GM23338 (cell line): Measurements from ENCODE around the gene KRT78. TPM values are rescaled to one million over a fixed set of nuclear protein-coding genes. Genes with fewer than 3 reads are reported as not detected.

Experiments used
- ATAC-seq: fragments of 200-7000 bp; cut with Tn5 transposase; 3 replicates; pipeline ENCODE4 v1.9.1; 2020
- DNase-seq: peaks from one replicate; pipeline ENCODE4 v3.0.0-alpha.2; 2015; ENCODE audit warnings: low spot score
- H2AFZ ChIP-seq: fragments of 200-600 bp; sonication (generic); 2 replicates; pipeline ENCODE4 v1.8.0; 2016; ENCODE audit warnings: antibody characterized with exemption, mild to moderate bottlenecking, moderate library complexity
- H3F3A ChIP-seq: fragments of 200-600 bp; sonication (generic); replicated peaks from 2 replicates; pipeline ENCODE4 v1.8.0; 2017; ENCODE audit warnings: antibody characterized with exemption, mixed run types, low read depth
- H3K27ac ChIP-seq: fragments of 200-600 bp; sonication (generic); 2 replicates; pipeline ENCODE4 v1.6.1; 2016; ENCODE audit warnings: low read depth
- H3K27me3 ChIP-seq: fragments of 200-600 bp; sonication (generic); 2 replicates; pipeline ENCODE4 v1.8.0; 2016; ENCODE audit warnings: mild to moderate bottlenecking, mixed run types, moderate library complexity; ENCODE audit not compliant: insufficient read depth
- H3K36me3 ChIP-seq: fragments of 200-600 bp; sonication (generic); 2 replicates; pipeline ENCODE4 v1.8.0; 2016; ENCODE audit warnings: mild to moderate bottlenecking; ENCODE audit not compliant: insufficient read depth
- H3K4me1 ChIP-seq: fragments of 200-600 bp; sonication (generic); 2 replicates; pipeline ENCODE4 v1.8.0; 2016; ENCODE audit warnings: mild to moderate bottlenecking, moderate library complexity; ENCODE audit not compliant: insufficient read depth
- H3K4me2 ChIP-seq: fragments of 200-600 bp; sonication (generic); 2 replicates; pipeline ENCODE4 v1.7.1; 2017; ENCODE audit warnings: mixed run types
- H3K4me3 ChIP-seq: fragments of 200-600 bp; sonication (generic); 2 replicates; pipeline ENCODE4 v1.6.1; 2016; ENCODE audit warnings: mixed run types
- H3K79me2 ChIP-seq: fragments of 200-600 bp; sonication (generic); replicated peaks from 2 replicates; pipeline ENCODE4 v1.8.0; 2017; ENCODE audit warnings: mild to moderate bottlenecking; ENCODE audit not compliant: insufficient read depth
- H3K9me2 ChIP-seq: fragments of 200-600 bp; sonication (generic); 2 replicates; pipeline ENCODE4 v1.8.0; 2017; ENCODE audit not compliant: insufficient read depth
- H4K20me1 ChIP-seq: fragments of 200-600 bp; sonication (generic); replicated peaks from 2 replicates; pipeline ENCODE4 v1.8.0; 2017; ENCODE audit warnings: mild to moderate bottlenecking; ENCODE audit not compliant: insufficient read depth
- H3K27ac Mint-ChIP-seq: 2 replicates; pipeline ENCODE4 v1.8.0; 2020; ENCODE audit warnings: inconsistent platforms, mild to moderate bottlenecking, moderate library complexity, mixed read lengths
- H3K27me3 Mint-ChIP-seq: 3 replicates; pipeline ENCODE4 v1.8.0; 2022; ENCODE audit warnings: low read depth, mild to moderate bottlenecking, moderate library complexity, mixed read lengths, inconsistent platforms; ENCODE audit not compliant: insufficient read depth, poor library complexity
- H3K36me3 Mint-ChIP-seq: 3 replicates; pipeline ENCODE4 v1.8.0; 2021; ENCODE audit warnings: low read depth, mild to moderate bottlenecking, inconsistent platforms, moderate library complexity, mixed read lengths
- H3K4me1 Mint-ChIP-seq: 3 replicates; pipeline ENCODE4 v1.8.0; 2020; ENCODE audit warnings: mild to moderate bottlenecking, inconsistent platforms, mixed read lengths
- H3K4me3 Mint-ChIP-seq: 3 replicates; pipeline ENCODE4 v1.8.0; 2021; ENCODE audit warnings: moderate library complexity, mild to moderate bottlenecking, inconsistent platforms, mixed read lengths
- H3K9me3 Mint-ChIP-seq: 3 replicates; pipeline ENCODE4 v1.8.0; 2020; ENCODE audit warnings: moderate library complexity, mild to moderate bottlenecking, inconsistent platforms, mixed read lengths
- CREB1 ChIP-seq: fragments of 250-450 bp; sonication (Bioruptor Pico); IDR thresholded peaks from 2 replicates; pipeline ENCODE4 v1.5.0; 2020; ENCODE audit warnings: low read depth, mild to moderate bottlenecking, moderate library complexity
- ETS1 ChIP-seq: IDR thresholded peaks from 2 replicates; pipeline ENCODE4 v1.6.1; 2016; ENCODE audit warnings: antibody characterized with exemption
- EZH2 ChIP-seq: fragments of 200-600 bp; sonication (generic); IDR thresholded peaks from one replicate; pipeline ENCODE4 v1.8.0; 2017; ENCODE audit warnings: antibody characterized with exemption, mild to moderate bottlenecking, low read depth; ENCODE audit not compliant: unreplicated experiment
- EZH2phosphoT487 ChIP-seq: fragments of 200-600 bp; sonication (generic); IDR thresholded peaks from one replicate; pipeline ENCODE4 v1.8.1; 2018; ENCODE audit warnings: antibody characterized with exemption; ENCODE audit not compliant: unreplicated experiment
- JUNB ChIP-seq: IDR thresholded peaks from one replicate; pipeline ENCODE4 v1.6.1; 2016; ENCODE audit warnings: antibody characterized with exemption; ENCODE audit not compliant: unreplicated experiment
- NANOG ChIP-seq: IDR thresholded peaks from 2 replicates; pipeline ENCODE4 v1.6.1; 2016; ENCODE audit warnings: antibody characterized with exemption, borderline replicate concordance
- POLR2AphosphoS5 ChIP-seq: IDR thresholded peaks from 2 replicates; pipeline ENCODE4 v1.6.1; 2016; ENCODE audit warnings: antibody characterized with exemption, low read depth
- STAT1 ChIP-seq: IDR thresholded peaks from one replicate; pipeline ENCODE4 v1.6.1; 2016; ENCODE audit warnings: antibody characterized with exemption; ENCODE audit not compliant: unreplicated experiment
- ZNF114 ChIP-seq: fragments of 250-450 bp; sonication (Bioruptor Pico); IDR thresholded peaks from 2 replicates; pipeline ENCODE4 v1.5.0; 2020; ENCODE audit warnings: mild to moderate bottlenecking, moderate library complexity
- ZNF331 ChIP-seq: fragments of 250-450 bp; sonication (Bioruptor Pico); IDR thresholded peaks from 2 replicates; pipeline ENCODE4 v1.5.0; 2020; ENCODE audit warnings: low read depth, mild to moderate bottlenecking, moderate library complexity
- ZNF462 ChIP-seq: fragments of 250-450 bp; sonication (Bioruptor Pico); IDR thresholded peaks from 2 replicates; pipeline ENCODE4 v1.5.0; 2020; ENCODE audit warnings: mild to moderate bottlenecking, moderate library complexity
- polyA plus RNA-seq: library from polyadenylated mRNA; unstranded; fragments of >200 nt; fragmentation: Nextera tagmentation; extraction: Ambion mirVana; gene quantifications from 2 replicates; pipeline ENCODE4 v1.2.1, GENCODE V29; 2016
- total RNA-seq: library from RNA; depleted of rRNA; stranded (reverse); fragments of >200 nt; shearing (Covaris generic); gene quantifications from 2 replicates; pipeline ENCODE4 v1.2.3, GENCODE V29; 2014
- TF ChIP-seq, protein P1 (sequence below), 2 experiments: fragments of 200-600 bp in 1 of 2; sonication (generic) in 1 of 2; conservative IDR thresholded peaks; 2 replicates each; pipeline versions ENCODE4 v1.5.1 to v1.6.1; 2016 to 2017; ENCODE audit warnings: antibody characterized with exemption in 2 of 2, low read depth in 2 of 2, mild to moderate bottlenecking in 2 of 2, moderate library complexity in 1 of 2
- TF ChIP-seq, protein P2 (sequence below): IDR thresholded peaks from one replicate; pipeline ENCODE4 v1.6.1; 2018; ENCODE audit warnings: antibody characterized with exemption; ENCODE audit not compliant: unreplicated experiment

Gene KRT78
- total and polyA plus RNA-seq, 2 experiments from 2014 or later, result not detected

DNA sequence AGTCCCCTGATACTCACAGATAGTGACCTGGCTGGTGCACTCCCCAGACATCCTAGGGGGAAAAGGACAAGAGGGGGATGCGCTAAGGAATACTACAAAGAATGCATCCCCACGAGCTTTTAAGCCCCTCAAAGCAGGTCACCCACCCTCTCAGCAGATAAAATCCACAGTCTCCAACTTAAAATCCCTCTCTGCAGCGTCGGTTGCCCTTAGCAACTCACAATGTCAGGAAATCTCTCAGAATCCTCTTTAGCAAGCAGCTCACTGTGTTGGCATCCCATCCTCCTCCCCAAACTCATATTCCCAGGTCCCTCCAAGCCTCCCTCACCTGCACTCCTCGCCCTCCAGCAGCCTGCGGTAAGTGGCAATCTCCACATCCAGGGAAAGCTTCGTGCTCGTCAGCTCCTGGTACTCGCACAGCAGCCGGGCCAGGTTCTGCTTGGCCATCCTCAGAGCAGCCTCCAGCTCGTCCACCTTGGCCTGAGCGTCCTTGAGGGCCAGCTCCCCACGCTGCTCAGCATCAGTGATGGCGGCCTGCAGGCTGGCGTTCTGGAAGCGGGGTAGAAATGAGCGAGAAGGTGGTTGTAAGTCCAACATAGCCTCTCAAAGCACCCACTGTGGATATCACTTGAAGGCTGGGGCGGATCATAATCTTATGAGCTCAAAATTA, 9.2 kb downstream of the KRT78 start:
- no peaks in the 10 kb centered on the region for H3K79me2 ChIP-seq
- no peak for TF ChIP-seq ETS1
- TF ChIP-seq, protein P1, sequence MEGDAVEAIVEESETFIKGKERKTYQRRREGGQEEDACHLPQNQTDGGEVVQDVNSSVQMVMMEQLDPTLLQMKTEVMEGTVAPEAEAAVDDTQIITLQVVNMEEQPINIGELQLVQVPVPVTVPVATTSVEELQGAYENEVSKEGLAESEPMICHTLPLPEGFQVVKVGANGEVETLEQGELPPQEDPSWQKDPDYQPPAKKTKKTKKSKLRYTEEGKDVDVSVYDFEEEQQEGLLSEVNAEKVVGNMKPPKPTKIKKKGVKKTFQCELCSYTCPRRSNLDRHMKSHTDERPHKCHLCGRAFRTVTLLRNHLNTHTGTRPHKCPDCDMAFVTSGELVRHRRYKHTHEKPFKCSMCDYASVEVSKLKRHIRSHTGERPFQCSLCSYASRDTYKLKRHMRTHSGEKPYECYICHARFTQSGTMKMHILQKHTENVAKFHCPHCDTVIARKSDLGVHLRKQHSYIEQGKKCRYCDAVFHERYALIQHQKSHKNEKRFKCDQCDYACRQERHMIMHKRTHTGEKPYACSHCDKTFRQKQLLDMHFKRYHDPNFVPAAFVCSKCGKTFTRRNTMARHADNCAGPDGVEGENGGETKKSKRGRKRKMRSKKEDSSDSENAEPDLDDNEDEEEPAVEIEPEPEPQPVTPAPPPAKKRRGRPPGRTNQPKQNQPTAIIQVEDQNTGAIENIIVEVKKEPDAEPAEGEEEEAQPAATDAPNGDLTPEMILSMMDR (conservative IDR thresholded peaks at IDR 0.05; ENCODE audit: low read depth in 2 of 2), result no peak
- TF ChIP-seq STAT1, result no peak
- no peak for TF ChIP-seq EZH2
- TF ChIP-seq ZNF462 (CRISPR knock-in tag), result no peak
- no peak for TF ChIP-seq CREB1 (CRISPR knock-in tag)
- no peak for TF ChIP-seq ZNF331 (CRISPR knock-in tag)
- TF ChIP-seq, protein P2, sequence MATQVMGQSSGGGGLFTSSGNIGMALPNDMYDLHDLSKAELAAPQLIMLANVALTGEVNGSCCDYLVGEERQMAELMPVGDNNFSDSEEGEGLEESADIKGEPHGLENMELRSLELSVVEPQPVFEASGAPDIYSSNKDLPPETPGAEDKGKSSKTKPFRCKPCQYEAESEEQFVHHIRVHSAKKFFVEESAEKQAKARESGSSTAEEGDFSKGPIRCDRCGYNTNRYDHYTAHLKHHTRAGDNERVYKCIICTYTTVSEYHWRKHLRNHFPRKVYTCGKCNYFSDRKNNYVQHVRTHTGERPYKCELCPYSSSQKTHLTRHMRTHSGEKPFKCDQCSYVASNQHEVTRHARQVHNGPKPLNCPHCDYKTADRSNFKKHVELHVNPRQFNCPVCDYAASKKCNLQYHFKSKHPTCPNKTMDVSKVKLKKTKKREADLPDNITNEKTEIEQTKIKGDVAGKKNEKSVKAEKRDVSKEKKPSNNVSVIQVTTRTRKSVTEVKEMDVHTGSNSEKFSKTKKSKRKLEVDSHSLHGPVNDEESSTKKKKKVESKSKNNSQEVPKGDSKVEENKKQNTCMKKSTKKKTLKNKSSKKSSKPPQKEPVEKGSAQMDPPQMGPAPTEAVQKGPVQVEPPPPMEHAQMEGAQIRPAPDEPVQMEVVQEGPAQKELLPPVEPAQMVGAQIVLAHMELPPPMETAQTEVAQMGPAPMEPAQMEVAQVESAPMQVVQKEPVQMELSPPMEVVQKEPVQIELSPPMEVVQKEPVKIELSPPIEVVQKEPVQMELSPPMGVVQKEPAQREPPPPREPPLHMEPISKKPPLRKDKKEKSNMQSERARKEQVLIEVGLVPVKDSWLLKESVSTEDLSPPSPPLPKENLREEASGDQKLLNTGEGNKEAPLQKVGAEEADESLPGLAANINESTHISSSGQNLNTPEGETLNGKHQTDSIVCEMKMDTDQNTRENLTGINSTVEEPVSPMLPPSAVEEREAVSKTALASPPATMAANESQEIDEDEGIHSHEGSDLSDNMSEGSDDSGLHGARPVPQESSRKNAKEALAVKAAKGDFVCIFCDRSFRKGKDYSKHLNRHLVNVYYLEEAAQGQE, result no peak
- TF ChIP-seq JUNB, result no peak
- TF ChIP-seq EZH2phosphoT487, result no peak
- no peak for TF ChIP-seq POLR2AphosphoS5
- no peak for TF ChIP-seq ZNF114 (CRISPR knock-in tag)
- no peak for TF ChIP-seq NANOG
- H4K20me1 ChIP-seq, result no peaks in the 10 kb centered on the region
- H3K36me3 ChIP-seq, result no peaks in the 10 kb centered on the region
- H3K36me3 Mint-ChIP-seq, result no peaks in the 10 kb centered on the region
- no peak overlapping the region for H3K4me3 ChIP-seq
- no peaks in the 10 kb centered on the region for H3K27me3 ChIP-seq
- no peak overlapping the region for H3K27ac Mint-ChIP-seq
- H3K27ac ChIP-seq, result no peak overlapping the region
- H3K9me2 ChIP-seq, result no peaks in the 10 kb centered on the region
- no peak overlapping the region for H3K4me3 Mint-ChIP-seq
- peaks cover 6% of the 10 kb centered on the region for H3K27me3 Mint-ChIP-seq
- H3F3A ChIP-seq, result no peaks in the 10 kb centered on the region
- no peaks in the 10 kb centered on the region for H3K4me1 ChIP-seq
- DNase-seq, result no peak
- no peak overlapping the region for H2AFZ ChIP-seq
- no peak overlapping the region for H3K4me2 ChIP-seq
- no peak for ATAC-seq
- no peaks in the 10 kb centered on the region for H3K9me3 Mint-ChIP-seq
- H3K4me1 Mint-ChIP-seq, result no peaks in the 10 kb centered on the region
